WTC11 (cell line): ENCODE results near the gene OCEL1.

Experiments
- CTCF ChIP-seq: fragments of 200-600 bp; IDR thresholded peaks from 2 replicates; pipeline ENCODE4 v1.8.0; 2022; ENCODE audit warnings: antibody characterized with exemption
- E2F1 ChIP-seq: sonication (generic); formaldehyde crosslinking; IDR thresholded peaks from 2 replicates; pipeline ENCODE4 v1.8.0; 2022; ENCODE audit warnings: mild to moderate bottlenecking, missing genetic modification reagents
- FOXJ3 ChIP-seq: sonication (generic); formaldehyde crosslinking; IDR thresholded peaks from 2 replicates; pipeline ENCODE4 v1.9.0; 2021; ENCODE audit warnings: missing genetic modification reagents, mild to moderate bottlenecking, borderline replicate concordance
- JUN ChIP-seq: sonication (generic); formaldehyde crosslinking; IDR thresholded peaks from 2 replicates; pipeline ENCODE4 v1.8.0; 2023; ENCODE audit warnings: mild to moderate bottlenecking, missing genetic modification reagents

- TF ChIP-seq JUN (CRISPR knock-in tag), result no peak
- TF ChIP-seq FOXJ3 (CRISPR knock-in tag), result no peak
- TF ChIP-seq E2F1 (CRISPR knock-in tag), result no peak
- TF ChIP-seq CTCF, result no peak
These were observed 19.5 kb downstream of the OCEL1 start, which contains the start of gene NR2F6 for GRCh38 chr19:17245535-17245984.
